ENCODE results near the gene DDX39A.
"Not testable (repeated sequence)": the region's sequence is repeated elsewhere in the genome, so short reads cannot be mapped to it uniquely, and the experiment has no call there.

DNA sequence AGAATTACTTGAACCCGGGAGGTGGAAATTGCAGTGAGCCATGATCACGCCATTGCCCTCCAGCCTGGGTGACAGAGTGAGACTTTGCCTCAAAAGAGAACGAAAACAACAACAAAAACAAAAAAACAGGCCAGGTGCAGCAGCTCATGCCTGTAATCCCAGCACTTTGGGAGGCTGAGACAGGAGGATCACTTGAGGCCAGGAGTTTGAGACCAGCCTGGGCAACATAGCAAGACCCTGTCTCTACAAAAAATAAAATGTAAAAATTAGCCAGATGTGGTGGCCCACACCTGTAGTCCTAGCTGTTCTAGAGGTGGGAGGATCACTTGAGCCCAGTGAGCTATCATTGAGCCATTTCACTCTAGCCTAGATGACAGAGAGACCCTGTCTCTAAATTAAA lies 33.2 kb upstream of the DDX39A start:
- not testable (repeated sequence) for TF ChIP-seq ZFX (CRISPR knock-in tag; IDR thresholded peaks at IDR 0.05; ENCODE audit: low read depth); SPEN (CRISPR knock-in tag; IDR thresholded peaks at IDR 0.05; ENCODE audit: low read depth); ZNF331 (CRISPR knock-in tag; IDR thresholded peaks at IDR 0.05); ZNF350 (CRISPR knock-in tag; IDR thresholded peaks at IDR 0.05; ENCODE audit: borderline replicate concordance, low read depth); MEF2D (CRISPR knock-in tag; IDR thresholded peaks at IDR 0.05); ZNF468 (CRISPR knock-in tag; IDR thresholded peaks at IDR 0.05)
- TF ChIP-seq, protein P1, sequence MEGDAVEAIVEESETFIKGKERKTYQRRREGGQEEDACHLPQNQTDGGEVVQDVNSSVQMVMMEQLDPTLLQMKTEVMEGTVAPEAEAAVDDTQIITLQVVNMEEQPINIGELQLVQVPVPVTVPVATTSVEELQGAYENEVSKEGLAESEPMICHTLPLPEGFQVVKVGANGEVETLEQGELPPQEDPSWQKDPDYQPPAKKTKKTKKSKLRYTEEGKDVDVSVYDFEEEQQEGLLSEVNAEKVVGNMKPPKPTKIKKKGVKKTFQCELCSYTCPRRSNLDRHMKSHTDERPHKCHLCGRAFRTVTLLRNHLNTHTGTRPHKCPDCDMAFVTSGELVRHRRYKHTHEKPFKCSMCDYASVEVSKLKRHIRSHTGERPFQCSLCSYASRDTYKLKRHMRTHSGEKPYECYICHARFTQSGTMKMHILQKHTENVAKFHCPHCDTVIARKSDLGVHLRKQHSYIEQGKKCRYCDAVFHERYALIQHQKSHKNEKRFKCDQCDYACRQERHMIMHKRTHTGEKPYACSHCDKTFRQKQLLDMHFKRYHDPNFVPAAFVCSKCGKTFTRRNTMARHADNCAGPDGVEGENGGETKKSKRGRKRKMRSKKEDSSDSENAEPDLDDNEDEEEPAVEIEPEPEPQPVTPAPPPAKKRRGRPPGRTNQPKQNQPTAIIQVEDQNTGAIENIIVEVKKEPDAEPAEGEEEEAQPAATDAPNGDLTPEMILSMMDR (CRISPR knock-in tag; IDR thresholded peaks at IDR 0.05), result not testable (repeated sequence)
- TF ChIP-seq, protein P2, sequence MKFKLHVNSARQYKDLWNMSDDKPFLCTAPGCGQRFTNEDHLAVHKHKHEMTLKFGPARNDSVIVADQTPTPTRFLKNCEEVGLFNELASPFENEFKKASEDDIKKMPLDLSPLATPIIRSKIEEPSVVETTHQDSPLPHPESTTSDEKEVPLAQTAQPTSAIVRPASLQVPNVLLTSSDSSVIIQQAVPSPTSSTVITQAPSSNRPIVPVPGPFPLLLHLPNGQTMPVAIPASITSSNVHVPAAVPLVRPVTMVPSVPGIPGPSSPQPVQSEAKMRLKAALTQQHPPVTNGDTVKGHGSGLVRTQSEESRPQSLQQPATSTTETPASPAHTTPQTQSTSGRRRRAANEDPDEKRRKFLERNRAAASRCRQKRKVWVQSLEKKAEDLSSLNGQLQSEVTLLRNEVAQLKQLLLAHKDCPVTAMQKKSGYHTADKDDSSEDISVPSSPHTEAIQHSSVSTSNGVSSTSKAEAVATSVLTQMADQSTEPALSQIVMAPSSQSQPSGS (CRISPR knock-in tag; IDR thresholded peaks at IDR 0.05), result not testable (repeated sequence)
- TF ChIP-seq, protein P3, sequence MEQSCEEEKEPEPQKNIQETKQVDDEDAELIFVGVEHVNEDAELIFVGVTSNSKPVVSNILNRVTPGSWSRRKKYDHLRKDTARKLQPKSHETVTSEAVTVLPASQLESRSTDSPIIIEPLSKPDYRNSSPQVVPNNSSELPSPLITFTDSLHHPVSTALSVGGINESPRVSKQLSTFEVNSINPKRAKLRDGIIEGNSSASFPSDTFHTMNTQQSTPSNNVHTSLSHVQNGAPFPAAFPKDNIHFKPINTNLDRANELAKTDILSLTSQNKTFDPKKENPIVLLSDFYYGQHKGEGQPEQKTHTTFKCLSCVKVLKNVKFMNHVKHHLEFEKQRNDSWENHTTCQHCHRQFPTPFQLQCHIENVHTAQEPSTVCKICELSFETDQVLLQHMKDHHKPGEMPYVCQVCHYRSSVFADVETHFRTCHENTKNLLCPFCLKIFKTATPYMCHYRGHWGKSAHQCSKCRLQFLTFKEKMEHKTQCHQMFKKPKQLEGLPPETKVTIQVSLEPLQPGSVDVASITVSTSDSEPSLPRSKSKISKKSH (CRISPR knock-in tag; IDR thresholded peaks at IDR 0.05; ENCODE audit: borderline replicate concordance), result not testable (repeated sequence)
